ES-I3 (cell line): Measurements from ENCODE around the gene SPDYA.
A peak's percentile ranks its signal among the peaks of the same experiment; 100 is the strongest.

Experiments used
- H3K36me3 ChIP-seq: 2 replicates; pipeline ENCODE4 v1.6.1; 2013; ENCODE audit warnings: mild to moderate bottlenecking, low read length, control low read depth, moderate library complexity; ENCODE audit not compliant: insufficient read depth
- H3K4me1 ChIP-seq: 2 replicates; pipeline ENCODE4 v1.6.1; 2013; ENCODE audit warnings: mild to moderate bottlenecking, control low read depth, low read length; ENCODE audit not compliant: insufficient read depth
- H3K9ac ChIP-seq: 2 replicates; pipeline ENCODE4 v1.6.1; 2013; ENCODE audit warnings: low read depth, mild to moderate bottlenecking, low read length, moderate library complexity
- H3K9me3 ChIP-seq: 2 replicates; pipeline ENCODE4 v1.6.1; 2013; ENCODE audit warnings: mild to moderate bottlenecking, low read length, moderate library complexity; ENCODE audit not compliant: control insufficient read depth, insufficient read depth

Gene SPDYA

GRCh38 chr2:28855977-28856376 is 45.3 kb downstream of the SPDYA start:
- no peaks in the 10 kb centered on the region for H3K4me1 ChIP-seq
- no peaks in the 10 kb centered on the region for H3K9me3 ChIP-seq
- H3K36me3 ChIP-seq = no peaks in the 10 kb centered on the region
- H3K9ac ChIP-seq = no peak overlapping the region

GRCh38 chr2:28868611-28869010 is 58.0 kb downstream of the SPDYA start:
- Histone ChIP-seq H3K36me3 (no peaks in the 10 kb centered on the region), H3K9ac (no peak overlapping the region), H3K9me3 (no peaks in the 10 kb centered on the region), H3K4me1 (no peaks in the 10 kb centered on the region)

GRCh38 chr2:28869494-28870145 is 59.0 kb downstream of the SPDYA start:
- H3K36me3 ChIP-seq = no peaks in the 10 kb centered on the region
- H3K9me3 ChIP-seq = no peaks in the 10 kb centered on the region
- H3K9ac ChIP-seq = peak overlapping the region; percentile 86
- no peaks in the 10 kb centered on the region for H3K4me1 ChIP-seq

GRCh38 chr2:28870146-28870891 is 59.7 kb downstream of the SPDYA start, which contains the start of gene TRMT61B:
Gene TRMT61B, minus strand, starts transcription at chr2:28870309. Its CDS starts 32 bp downstream, at chr2:28870277.
- Histone ChIP-seq H3K36me3 (no peaks in the 10 kb centered on the region), H3K9ac (peak within 1 kb of the TSS; percentile 86), H3K9me3 (no peaks in the 10 kb centered on the region), H3K4me1 (no peaks in the 10 kb centered on the region)

GRCh38 chr2:28871620-28872019 is 61.0 kb downstream of the SPDYA start:
- Histone ChIP-seq H3K36me3 (no peaks in the 10 kb centered on the region), H3K9me3 (no peaks in the 10 kb centered on the region), H3K4me1 (no peaks in the 10 kb centered on the region), H3K9ac (no peak overlapping the region)

- Histone ChIP-seq H3K9me3 (no peaks in the 10 kb centered on the region), H3K9ac (no peak overlapping the region), H3K36me3 (no peaks in the 10 kb centered on the region), H3K4me1 (no peaks in the 10 kb centered on the region)
Measured at GRCh38 chr2:28880193-28880592, 69.6 kb downstream of the SPDYA start.

GRCh38 chr2:28893488-28893887 is 82.9 kb downstream of the SPDYA start:
- Histone ChIP-seq H3K9ac (peak overlapping the region; percentile 99; the same call in 1 of the 2 replicates), H3K9me3 (no peaks in the 10 kb centered on the region), H3K4me1 (peaks cover 3% of the 10 kb centered on the region), H3K36me3 (no peaks in the 10 kb centered on the region)

GRCh38 chr2:28894470-28895188 is 84.0 kb downstream of the SPDYA start, which contains the start of gene WDR43:
Gene WDR43, plus strand, starts transcription at chr2:28894667. Its CDS starts 32 bp downstream, at chr2:28894699.
- H3K9ac ChIP-seq = peak within 1 kb of the TSS; percentile 99
- H3K4me1 ChIP-seq = peaks cover 3% of the 10 kb centered on the region
- H3K9me3 ChIP-seq = no peaks in the 10 kb centered on the region
- no peaks in the 10 kb centered on the region for H3K36me3 ChIP-seq

GRCh38 chr2:28895189-28895893 is 84.7 kb downstream of the SPDYA start:
- H3K4me1 ChIP-seq = peaks cover 5% of the 10 kb centered on the region
- no peaks in the 10 kb centered on the region for H3K9me3 ChIP-seq
- H3K36me3 ChIP-seq = no peaks in the 10 kb centered on the region
- peak overlapping the region; percentile 99 for H3K9ac ChIP-seq

GRCh38 chr2:28896906-28897305 is 86.3 kb downstream of the SPDYA start:
- peaks cover 5% of the 10 kb centered on the region for H3K4me1 ChIP-seq
- H3K9ac ChIP-seq = peak overlapping the region; percentile 99; the same call in 1 of the 2 replicates
- no peaks in the 10 kb centered on the region; the same call in 1 of the 2 replicates for H3K36me3 ChIP-seq

GRCh38 chr2:28898048-28898447 is 87.4 kb downstream of the SPDYA start:
- Histone ChIP-seq H3K9ac (no peak overlapping the region), H3K36me3 (peaks cover 4% of the 10 kb centered on the region; the same call in 1 of the 2 replicates), H3K4me1 (peaks cover 5% of the 10 kb centered on the region), H3K9me3 (no peaks in the 10 kb centered on the region)

More at GRCh38 chr2:28896906-28897305, 86.3 kb downstream of the SPDYA start:
- H3K9me3 ChIP-seq = no peaks in the 10 kb centered on the region
